Measurements from ENCODE around the gene SPATA13. TPM values are rescaled to one million over a fixed set of nuclear protein-coding genes. Genes with fewer than 3 reads are reported as not detected.

Gene SPATA13
- total and polyA plus RNA-seq, 4 experiments from 2014 or later = 43.2 to 110 (median 93.4) TPM

DNA sequence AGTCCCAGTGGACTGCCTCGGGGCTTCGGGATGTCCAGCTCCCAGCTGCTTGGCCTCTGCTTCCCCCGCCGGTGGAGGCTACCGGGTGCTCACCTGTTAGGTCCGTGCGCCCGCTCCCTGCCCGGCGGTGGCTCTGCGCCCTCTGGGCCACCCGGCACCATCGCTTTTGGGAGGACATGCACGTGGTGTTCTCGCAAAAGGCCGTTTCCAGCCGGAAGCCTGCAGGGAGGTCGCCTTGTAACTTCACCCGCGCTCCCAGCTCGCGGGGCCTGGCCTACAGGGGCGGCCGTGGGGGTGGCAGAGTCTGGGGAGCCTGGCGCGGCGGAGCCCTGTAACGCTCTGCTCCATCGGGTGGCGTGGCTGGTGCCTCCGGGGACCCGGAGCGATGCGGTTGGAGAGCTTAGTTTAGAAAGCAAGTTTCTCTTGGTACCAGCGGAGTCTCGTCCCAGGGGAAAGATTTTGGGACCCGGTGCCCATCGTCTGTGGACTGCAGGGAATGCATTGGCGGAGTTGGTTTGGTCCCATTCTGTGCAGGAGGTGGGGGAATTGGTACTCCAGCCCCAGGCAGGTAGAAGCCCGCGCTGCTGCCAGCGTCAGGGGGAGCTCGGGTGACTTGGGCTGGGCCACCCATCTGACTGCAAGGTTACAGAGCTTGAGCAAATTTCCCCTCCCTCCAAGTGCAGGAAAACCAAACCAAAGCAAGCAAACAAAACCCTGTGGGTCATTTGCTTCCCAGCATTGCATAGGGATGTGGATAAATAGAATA lies 673 bp downstream of the SPATA13 start:
- no peaks in the 10 kb centered on the region for H3K9me3 ChIP-seq (ENCODE audit: control insufficient read depth in 1 of 2, low read length in 2 of 2)
- H3K4me1 Mint-ChIP-seq = peaks cover 9 to 16% (median 12%) of the 10 kb centered on the region in 4 donors
- H3K4me3 Mint-ChIP-seq = peak overlapping the region; percentile 78 to 90 (median 86)
- peaks cover 19% of the 10 kb centered on the region for H3K4me1 ChIP-seq (ENCODE audit: insufficient read depth, low read length)
- DNase-seq = peak in 4 of 5 donors; percentile 29 to 56 (median 36)
- ChIA-PET POLR2A (ENCODE audit: partially characterized antibody) (interaction anchor here (0.7 to 1.9 kb wide), 5 partner anchors 93 to 272 kb away, joined by 3 to 10 read pairs (median 5); partner anchors contain the start of gene MIPEP), CTCF (ENCODE audit: partially characterized antibody) (interaction anchor here (0.8 to 1.8 kb wide), 6 partner anchors 19 to 109 kb away, joined by 3 to 7 read pairs (median 5); no protein-coding TSS in a partner anchor)
- no peaks in the 10 kb centered on the region for H3K36me3 ChIP-seq (ENCODE audit: insufficient read depth, low read length)
- no peaks in the 10 kb centered on the region for H3K27me3 ChIP-seq (ENCODE audit: insufficient read depth, low read length)
- H3K27ac ChIP-seq (ENCODE audit: low read depth, low read length) = peak overlapping the region; percentile 19
- H3K27me3 Mint-ChIP-seq = peaks cover 0 to 2% of the 10 kb centered on the region in 2 donors
- intact Hi-C loops (cut with micrococcal nuclease) = loop anchor here (2.0 kb wide), 5 partner anchors 60 to 786 kb away; partner anchors contain the start of gene MIPEP
- H3K27ac Mint-ChIP-seq = peak overlapping the region in 5 of 7 donors; percentile 29 to 59 (median 48)
- no peaks in the 10 kb centered on the region for H3K36me3 Mint-ChIP-seq
- H3K9me3 Mint-ChIP-seq = no peaks in the 10 kb centered on the region
- peak overlapping the region; percentile 69 for H3K4me3 ChIP-seq (ENCODE audit: low read length in 2 of 2)

DNA sequence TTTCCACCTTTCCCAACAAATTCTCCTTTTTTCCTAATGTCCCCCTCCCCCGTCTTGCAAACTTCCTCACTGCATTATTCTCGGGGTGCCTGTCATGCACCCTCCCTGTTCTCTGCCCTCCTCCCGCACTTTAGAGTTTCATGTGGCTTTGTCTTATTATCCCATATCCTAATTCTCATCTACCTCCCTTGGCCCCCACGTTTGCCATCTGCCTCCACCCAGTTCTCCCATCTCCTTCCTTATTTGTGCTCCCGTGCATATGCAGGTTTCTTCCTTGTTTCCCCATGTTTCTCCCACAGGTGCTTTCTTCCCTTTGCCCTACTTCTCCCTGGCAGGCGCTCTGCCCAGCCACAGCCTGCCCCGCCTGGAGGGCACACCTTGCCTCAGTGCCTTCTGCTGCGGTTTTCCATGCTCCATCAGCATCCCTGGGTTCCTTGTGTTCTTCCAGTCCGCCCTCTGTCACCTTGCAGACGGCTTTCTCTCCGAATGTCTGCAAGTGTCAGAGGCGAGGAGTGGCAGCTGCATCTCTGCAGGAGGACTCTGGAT lies 1.5 kb downstream of the SPATA13 start:
- ChIA-PET CTCF (ENCODE audit: partially characterized antibody) (interaction anchor here (1.5 to 1.8 kb wide), 3 partner anchors 66 to 109 kb away, joined by 4 to 6 read pairs (median 5); no protein-coding TSS in a partner anchor), POLR2A (ENCODE audit: partially characterized antibody) (interaction anchor here (1.6 to 1.9 kb wide), 3 partner anchors 92 to 273 kb away, joined by 3 to 10 read pairs (median 8); partner anchors contain the start of gene MIPEP)
- H3K27me3 Mint-ChIP-seq = peaks cover 0 to 2% of the 10 kb centered on the region in 2 donors
- Histone ChIP-seq H3K4me3 (ENCODE audit: low read length in 2 of 2) (peak overlapping the region in 1 of 2 donors; percentile 69), H3K4me1 (ENCODE audit: insufficient read depth, low read length) (peaks cover 19% of the 10 kb centered on the region), H3K27me3 (ENCODE audit: insufficient read depth, low read length) (no peaks in the 10 kb centered on the region), H3K9me3 (ENCODE audit: control insufficient read depth in 1 of 2, low read length in 2 of 2) (no peaks in the 10 kb centered on the region), H3K36me3 (ENCODE audit: insufficient read depth, low read length) (no peaks in the 10 kb centered on the region), H3K27ac (ENCODE audit: low read depth, low read length) (no peak overlapping the region)
- peak overlapping the region in 2 of 7 donors; percentile 12 to 42 for H3K27ac Mint-ChIP-seq
- H3K36me3 Mint-ChIP-seq = no peaks in the 10 kb centered on the region
- no peaks in the 10 kb centered on the region for H3K9me3 Mint-ChIP-seq
- no peak for DNase-seq
- intact Hi-C loops (cut with micrococcal nuclease) = loop anchor here (2.0 kb wide), 5 partner anchors 59 to 787 kb away; partner anchors contain the start of gene MIPEP
- H3K4me1 Mint-ChIP-seq = peaks cover 9 to 16% (median 12%) of the 10 kb centered on the region in 4 donors
- peak overlapping the region; percentile 41 to 90 (median 86) for H3K4me3 Mint-ChIP-seq

DNA sequence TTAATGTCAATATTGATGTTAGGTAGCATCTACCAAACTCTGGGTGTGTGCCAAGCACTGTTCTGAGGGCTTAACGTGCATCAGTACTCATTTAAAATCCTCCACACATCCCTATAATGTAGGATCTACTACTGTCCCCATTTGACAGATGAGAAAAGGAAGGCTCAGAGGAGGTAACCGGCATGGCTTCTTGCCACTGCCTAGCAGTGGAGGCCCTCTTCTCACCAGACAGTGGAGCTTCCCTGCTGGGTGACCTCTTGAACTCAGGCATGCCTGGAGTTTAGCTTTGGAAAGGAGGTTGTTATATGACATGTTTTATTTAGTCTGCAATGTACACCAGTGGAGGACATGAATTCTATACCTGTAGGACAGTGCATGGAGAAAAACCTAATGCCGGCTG lies 2.1 kb downstream of the SPATA13 start:
- intact Hi-C loops (cut with micrococcal nuclease) = no loop called here
- H3K36me3 ChIP-seq (ENCODE audit: insufficient read depth, low read length) = no peaks in the 10 kb centered on the region

DNA sequence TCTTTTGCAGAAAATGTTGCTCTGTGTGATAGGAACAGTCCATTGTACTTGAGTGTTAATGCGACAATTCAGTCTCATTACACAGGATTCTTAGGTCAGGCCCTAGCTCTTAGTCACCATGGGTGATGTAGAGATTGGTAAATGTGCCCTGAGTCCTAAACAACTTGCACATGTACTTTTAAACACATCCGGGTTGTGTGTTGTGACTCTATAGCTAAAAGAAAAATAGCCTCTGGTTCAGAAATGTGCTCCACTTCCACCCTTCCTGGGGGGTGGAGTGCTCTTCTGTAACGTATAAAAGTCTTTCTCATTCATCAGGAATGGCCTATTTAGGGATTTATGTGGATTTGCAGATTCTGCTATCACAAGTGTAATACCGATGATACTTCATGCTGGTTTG lies 5.2 kb downstream of the SPATA13 start:
- no peak for DNase-seq
- H3K4me1 ChIP-seq (ENCODE audit: insufficient read depth, low read length) = peaks cover 12% of the 10 kb centered on the region
- Mint-ChIP-seq H3K9me3 (no peaks in the 10 kb centered on the region), H3K4me3 (no peak overlapping the region), H3K4me1 (peaks cover 9 to 15% (median 9%) of the 10 kb centered on the region in 4 donors), H3K27me3 (peaks cover 0 to 2% of the 10 kb centered on the region in 2 donors), H3K27ac (no peak overlapping the region), H3K36me3 (no peaks in the 10 kb centered on the region)
- POLR2A ChIA-PET (ENCODE audit: partially characterized antibody) = no interaction called here
- H3K9me3 ChIP-seq (ENCODE audit: control insufficient read depth in 1 of 2, low read length in 2 of 2) = no peaks in the 10 kb centered on the region
- H3K36me3 ChIP-seq (ENCODE audit: insufficient read depth, low read length) = no peaks in the 10 kb centered on the region
- no peak overlapping the region for H3K27ac ChIP-seq (ENCODE audit: low read depth, low read length)
- CTCF ChIA-PET (ENCODE audit: partially characterized antibody) = no interaction called here
- no peak overlapping the region for H3K4me3 ChIP-seq (ENCODE audit: low read length in 2 of 2)
- no peaks in the 10 kb centered on the region for H3K27me3 ChIP-seq (ENCODE audit: insufficient read depth, low read length)
- intact Hi-C loops (cut with micrococcal nuclease) = no loop called here

More for the DNA sequence above, 2.1 kb downstream of the SPATA13 start:
- ChIA-PET POLR2A (ENCODE audit: partially characterized antibody) (no interaction called here), CTCF (ENCODE audit: partially characterized antibody) (interaction anchor here (1.8 kb wide), 1 partner anchor 66 kb away, joined by 4 read pairs; no protein-coding TSS in a partner anchor)
- no peaks in the 10 kb centered on the region for H3K9me3 Mint-ChIP-seq
- H3K27ac Mint-ChIP-seq = peak overlapping the region in 1 of 7 donors; percentile 42
- H3K4me3 Mint-ChIP-seq = peak overlapping the region in 4 of 8 donors; percentile 78 to 90 (median 86)
- peaks cover 9 to 16% (median 12%) of the 10 kb centered on the region in 4 donors for H3K4me1 Mint-ChIP-seq
- Histone ChIP-seq H3K27me3 (ENCODE audit: insufficient read depth, low read length) (no peaks in the 10 kb centered on the region), H3K4me1 (ENCODE audit: insufficient read depth, low read length) (peaks cover 19% of the 10 kb centered on the region), H3K9me3 (ENCODE audit: control insufficient read depth in 1 of 2, low read length in 2 of 2) (no peaks in the 10 kb centered on the region), H3K4me3 (ENCODE audit: low read length in 2 of 2) (no peak overlapping the region), H3K27ac (ENCODE audit: low read depth, low read length) (no peak overlapping the region)
- DNase-seq = no peak
- H3K27me3 Mint-ChIP-seq = peaks cover 0 to 2% of the 10 kb centered on the region in 2 donors
- no peaks in the 10 kb centered on the region for H3K36me3 Mint-ChIP-seq

DNA sequence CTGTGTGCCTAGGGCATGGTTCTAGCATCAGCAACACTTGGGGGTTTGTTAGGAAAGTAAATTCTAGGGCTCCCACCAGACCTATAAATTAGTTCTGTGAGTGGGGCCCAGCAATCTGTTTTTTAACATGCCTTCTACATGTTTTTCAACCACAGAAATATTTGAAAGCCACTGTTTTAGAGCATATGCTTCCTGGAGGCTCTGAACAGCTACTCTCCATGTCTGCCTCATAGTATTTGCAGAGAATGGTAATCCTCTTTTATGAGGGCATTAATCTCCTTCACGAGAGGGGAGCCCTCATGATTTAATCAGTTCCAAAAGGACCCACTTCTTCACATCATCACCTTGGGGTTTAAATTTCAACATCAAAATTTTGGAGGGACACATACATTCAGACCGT lies 6.0 kb downstream of the SPATA13 start:
- H3K27ac ChIP-seq (ENCODE audit: low read depth, low read length) = no peak overlapping the region
- H3K9me3 ChIP-seq (ENCODE audit: control insufficient read depth in 1 of 2, low read length in 2 of 2) = no peaks in the 10 kb centered on the region
- H3K4me1 ChIP-seq (ENCODE audit: insufficient read depth, low read length) = peaks cover 6% of the 10 kb centered on the region
- Mint-ChIP-seq H3K36me3 (no peaks in the 10 kb centered on the region), H3K4me3 (no peak overlapping the region), H3K4me1 (peaks cover 7 to 10% (median 9%) of the 10 kb centered on the region in 4 donors), H3K9me3 (no peaks in the 10 kb centered on the region), H3K27ac (no peak overlapping the region), H3K27me3 (peaks cover 0 to 2% of the 10 kb centered on the region in 2 donors)
- no peaks in the 10 kb centered on the region for H3K27me3 ChIP-seq (ENCODE audit: insufficient read depth, low read length)
- DNase-seq = no peak
- no peaks in the 10 kb centered on the region for H3K36me3 ChIP-seq (ENCODE audit: insufficient read depth, low read length)
- H3K4me3 ChIP-seq (ENCODE audit: low read length in 2 of 2) = no peak overlapping the region
- intact Hi-C loops (cut with micrococcal nuclease) = no loop called here
- CTCF ChIA-PET (ENCODE audit: partially characterized antibody) = no interaction called here
- POLR2A ChIA-PET (ENCODE audit: partially characterized antibody) = no interaction called here

DNA sequence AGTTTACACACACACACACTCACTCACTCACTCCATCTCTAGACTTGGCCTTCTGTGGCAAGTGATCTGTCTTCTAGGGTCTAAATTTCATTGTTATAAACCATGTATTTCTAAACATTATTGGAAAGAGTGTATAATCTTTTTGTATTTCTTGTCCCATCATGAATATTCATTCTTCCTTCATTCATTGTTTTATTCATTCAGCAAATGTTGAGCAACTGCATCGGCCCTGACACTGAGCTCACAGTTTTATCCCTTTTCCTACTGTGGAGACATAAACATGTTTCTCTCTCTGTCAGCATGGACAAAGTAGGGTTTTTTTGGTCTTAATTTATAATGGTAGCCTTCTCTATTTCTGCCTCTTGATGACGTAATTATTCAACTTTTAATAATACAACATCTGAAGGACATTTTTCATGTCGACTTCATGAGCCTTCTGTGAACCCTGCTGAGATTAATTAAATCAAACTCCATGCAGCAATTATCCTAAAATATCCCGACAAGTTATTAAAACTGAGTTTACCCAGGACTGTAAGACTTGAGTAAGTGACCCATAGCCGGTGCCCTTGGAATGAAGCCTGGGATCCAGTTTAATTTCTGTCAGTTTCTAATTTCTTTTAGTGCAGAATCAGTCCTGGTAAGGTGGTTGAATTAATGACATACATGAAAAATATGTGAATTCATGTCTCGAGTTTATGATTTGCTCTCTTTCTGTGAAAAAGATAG lies 7.3 kb downstream of the SPATA13 start:
- no peak for DNase-seq
- no peak overlapping the region for H3K4me3 Mint-ChIP-seq
- no peaks in the 10 kb centered on the region for H3K9me3 Mint-ChIP-seq
- intact Hi-C loops (cut with micrococcal nuclease) = no loop called here
- H3K27ac Mint-ChIP-seq = peak overlapping the region in 1 of 7 donors; percentile 48
- H3K27me3 ChIP-seq (ENCODE audit: insufficient read depth, low read length) = no peaks in the 10 kb centered on the region
- no peak overlapping the region for H3K4me3 ChIP-seq (ENCODE audit: low read length in 2 of 2)
- H3K27me3 Mint-ChIP-seq = no peaks in the 10 kb centered on the region
- H3K4me1 ChIP-seq (ENCODE audit: insufficient read depth, low read length) = no peaks in the 10 kb centered on the region
- H3K9me3 ChIP-seq (ENCODE audit: control insufficient read depth in 1 of 2, low read length in 2 of 2) = no peaks in the 10 kb centered on the region
- POLR2A ChIA-PET (ENCODE audit: partially characterized antibody) = no interaction called here
- H3K36me3 Mint-ChIP-seq = no peaks in the 10 kb centered on the region
- H3K27ac ChIP-seq (ENCODE audit: low read depth, low read length) = no peak overlapping the region
- no peaks in the 10 kb centered on the region for H3K4me1 Mint-ChIP-seq
- no peaks in the 10 kb centered on the region for H3K36me3 ChIP-seq (ENCODE audit: insufficient read depth, low read length)
- CTCF ChIA-PET (ENCODE audit: partially characterized antibody) = no interaction called here

DNA sequence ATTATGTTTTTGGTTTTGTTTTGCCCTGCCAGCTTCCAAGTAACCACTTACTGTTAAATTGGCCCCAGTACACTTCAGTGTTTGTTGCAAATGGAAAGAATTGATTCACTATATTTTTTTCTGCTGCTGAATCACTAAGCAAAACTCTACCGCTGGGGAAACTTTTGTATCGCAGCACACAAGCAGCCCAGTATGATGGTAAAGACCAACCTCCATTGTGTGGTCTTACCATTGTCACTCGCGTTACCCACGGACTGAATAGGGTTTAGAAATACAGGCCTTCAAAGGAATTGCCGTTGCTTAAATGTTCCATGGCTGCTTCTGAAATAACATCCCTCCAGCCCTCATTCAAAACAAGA lies 7.9 kb downstream of the SPATA13 start:
- no peaks in the 10 kb centered on the region for H3K27me3 Mint-ChIP-seq

More for the DNA sequence above, 7.9 kb downstream of the SPATA13 start:
- H3K4me1 Mint-ChIP-seq = no peaks in the 10 kb centered on the region
- ChIA-PET POLR2A (ENCODE audit: partially characterized antibody) (no interaction called here), CTCF (ENCODE audit: partially characterized antibody) (no interaction called here)
- intact Hi-C loops (cut with micrococcal nuclease) = no loop called here
- Histone ChIP-seq H3K36me3 (ENCODE audit: insufficient read depth, low read length) (no peaks in the 10 kb centered on the region), H3K9me3 (ENCODE audit: control insufficient read depth in 1 of 2, low read length in 2 of 2) (no peaks in the 10 kb centered on the region), H3K27ac (ENCODE audit: low read depth, low read length) (no peak overlapping the region), H3K27me3 (ENCODE audit: insufficient read depth, low read length) (no peaks in the 10 kb centered on the region), H3K4me1 (ENCODE audit: insufficient read depth, low read length) (no peaks in the 10 kb centered on the region), H3K4me3 (ENCODE audit: low read length in 2 of 2) (no peak overlapping the region)
- no peaks in the 10 kb centered on the region for H3K36me3 Mint-ChIP-seq
- no peaks in the 10 kb centered on the region for H3K9me3 Mint-ChIP-seq
- no peak overlapping the region for H3K4me3 Mint-ChIP-seq
- no peak overlapping the region for H3K27ac Mint-ChIP-seq
- no peak for DNase-seq

Measured in CD4-positive, alpha-beta memory T cell (primary cell).